Skeletal muscle satellite cell (primary cell): ENCODE measurements around the gene DACT3.

Experiments used
- H3K27me3 ChIP-seq: 2 replicates; pipeline ENCODE4 v1.7.0; 2013; ENCODE audit warnings: low read length; ENCODE audit not compliant: control insufficient read depth, insufficient read depth
- H3K36me3 ChIP-seq: 2 replicates; pipeline ENCODE4 v1.7.0; 2013; ENCODE audit warnings: mild to moderate bottlenecking, control low read depth, low read length; ENCODE audit not compliant: insufficient read depth
- H3K4me1 ChIP-seq: 2 replicates; pipeline ENCODE4 v1.7.0; 2013; ENCODE audit warnings: low read length; ENCODE audit not compliant: control insufficient read depth, insufficient read depth
- H3K4me2 ChIP-seq: 2 replicates; pipeline ENCODE4 v1.7.0; 2013; ENCODE audit warnings: mild to moderate bottlenecking, low read length
- H3K4me3 ChIP-seq: 2 replicates; pipeline ENCODE4 v1.7.0; 2013; ENCODE audit warnings: low read length
- H3K9ac ChIP-seq: 2 replicates; pipeline ENCODE4 v1.7.0; 2013; ENCODE audit warnings: mild to moderate bottlenecking, low read depth, low read length, moderate library complexity
- H3K9me3 ChIP-seq: replicated peaks from 2 replicates; pipeline ENCODE4 v1.7.0; 2013; ENCODE audit warnings: mild to moderate bottlenecking, control low read depth, low read length

DACT3 gene

GRCh38 chr19:46608178-46608577 lies 52.8 kb downstream of the DACT3 start:
- Histone ChIP-seq H3K4me1 (peaks cover 20% of the 10 kb centered on the region), H3K27me3 (no peaks in the 10 kb centered on the region), H3K4me3 (no peak overlapping the region), H3K9me3 (no peaks in the 10 kb centered on the region), H3K4me2 (no peak overlapping the region), H3K36me3 (peaks cover 60% of the 10 kb centered on the region), H3K9ac (no peak overlapping the region)

- Histone ChIP-seq H3K36me3 (peaks cover 60% of the 10 kb centered on the region), H3K4me1 (peaks cover 27% of the 10 kb centered on the region), H3K9me3 (no peaks in the 10 kb centered on the region), H3K4me3 (no peak overlapping the region), H3K4me2 (no peak overlapping the region), H3K9ac (no peak overlapping the region), H3K27me3 (no peaks in the 10 kb centered on the region)
Observed at GRCh38 chr19:46607448-46607841, 53.5 kb downstream of the DACT3 start.

- H3K4me3 ChIP-seq = no peak overlapping the region
- H3K9ac ChIP-seq = no peak overlapping the region
- H3K27me3 ChIP-seq = no peaks in the 10 kb centered on the region
- peaks cover 60% of the 10 kb centered on the region for H3K36me3 ChIP-seq
- H3K4me1 ChIP-seq = peaks cover 28% of the 10 kb centered on the region
- H3K4me2 ChIP-seq = no peak overlapping the region
- no peaks in the 10 kb centered on the region for H3K9me3 ChIP-seq
Observed at GRCh38 chr19:46606681-46607447, 54.1 kb downstream of the DACT3 start.

- Histone ChIP-seq H3K36me3 (peaks cover 59% of the 10 kb centered on the region), H3K27me3 (no peaks in the 10 kb centered on the region), H3K9ac (no peak overlapping the region), H3K4me2 (no peak overlapping the region), H3K4me3 (no peak overlapping the region), H3K9me3 (no peaks in the 10 kb centered on the region), H3K4me1 (peaks cover 28% of the 10 kb centered on the region)
Observed at GRCh38 chr19:46606019-46606418, 55.0 kb downstream of the DACT3 start.

GRCh38 chr19:46605356-46605821 lies 55.6 kb downstream of the DACT3 start:
- H3K9me3 ChIP-seq = no peaks in the 10 kb centered on the region
- H3K4me3 ChIP-seq = no peak overlapping the region
- peak overlapping the region; percentile 42 for H3K4me2 ChIP-seq
- no peaks in the 10 kb centered on the region for H3K27me3 ChIP-seq
- peaks cover 54% of the 10 kb centered on the region for H3K36me3 ChIP-seq
- peak overlapping the region; percentile 15 for H3K9ac ChIP-seq
- peaks cover 28% of the 10 kb centered on the region for H3K4me1 ChIP-seq

GRCh38 chr19:46604781-46605355 lies 56.1 kb downstream of the DACT3 start:
- peak overlapping the region; percentile 15 for H3K9ac ChIP-seq
- H3K4me3 ChIP-seq = no peak overlapping the region
- peak overlapping the region; percentile 97 for H3K4me2 ChIP-seq
- H3K9me3 ChIP-seq = no peaks in the 10 kb centered on the region
- no peaks in the 10 kb centered on the region for H3K27me3 ChIP-seq
- peaks cover 28% of the 10 kb centered on the region for H3K4me1 ChIP-seq
- peaks cover 50% of the 10 kb centered on the region for H3K36me3 ChIP-seq

- Histone ChIP-seq H3K36me3 (peaks cover 39% of the 10 kb centered on the region), H3K9me3 (no peaks in the 10 kb centered on the region), H3K4me3 (peak overlapping the region; percentile 77), H3K27me3 (no peaks in the 10 kb centered on the region), H3K4me1 (peaks cover 28% of the 10 kb centered on the region), H3K9ac (peak overlapping the region; percentile 93), H3K4me2 (peak overlapping the region; percentile 97)
Observed at GRCh38 chr19:46603752-46604231, 57.2 kb downstream of the DACT3 start.

- peaks cover 28% of the 10 kb centered on the region for H3K4me1 ChIP-seq
- H3K36me3 ChIP-seq = peaks cover 34% of the 10 kb centered on the region
- H3K9ac ChIP-seq = peak overlapping the region; percentile 93
- peak overlapping the region; percentile 77 for H3K4me3 ChIP-seq
- no peaks in the 10 kb centered on the region for H3K9me3 ChIP-seq
- H3K4me2 ChIP-seq = peak overlapping the region; percentile 97
- H3K27me3 ChIP-seq = no peaks in the 10 kb centered on the region
Observed at GRCh38 chr19:46603195-46603637, 57.8 kb downstream of the DACT3 start.

- Histone ChIP-seq H3K4me1 (peaks cover 28% of the 10 kb centered on the region), H3K4me3 (peak overlapping the region; percentile 77)
Observed at GRCh38 chr19:46602392-46603194, 58.4 kb downstream of the DACT3 start.

GRCh38 chr19:46601318-46602224 lies 59.4 kb downstream of the DACT3 start, which contains the start of gene CALM3:
TSS of gene CALM3 (plus strand) at chr19:46601330. CDS start at chr19:46601435, 105 bp downstream.
- Histone ChIP-seq H3K27me3 (no peaks in the 10 kb centered on the region), H3K4me3 (peak within 1 kb of the TSS; percentile 77), H3K36me3 (peaks cover 17% of the 10 kb centered on the region), H3K4me2 (peak within 1 kb of the TSS; percentile 97), H3K4me1 (peaks cover 28% of the 10 kb centered on the region), H3K9me3 (no peaks in the 10 kb centered on the region), H3K9ac (peak within 1 kb of the TSS; percentile 93)

More at GRCh38 chr19:46602392-46603194, 58.4 kb downstream of the DACT3 start:
- Histone ChIP-seq H3K27me3 (no peaks in the 10 kb centered on the region), H3K9me3 (no peaks in the 10 kb centered on the region), H3K36me3 (peaks cover 27% of the 10 kb centered on the region), H3K4me2 (peak overlapping the region; percentile 97), H3K9ac (peak overlapping the region; percentile 93)
